H9 (cell line): ENCODE results near the gene LRRC3. TPM values are rescaled to one million over a fixed set of nuclear protein-coding genes. Genes with fewer than 3 reads are reported as not detected.

Experiments
- DNase-seq: peaks from one replicate; pipeline ENCODE4 v3.0.0-alpha.2; 2017
- H2AFZ ChIP-seq: one replicate; pipeline ENCODE4 v1.6.1; 2013; ENCODE audit warnings: mild to moderate bottlenecking, low read length, control low read depth, moderate library complexity
- H2AK5ac ChIP-seq: 2 replicates; pipeline ENCODE4 v1.6.1; 2013; ENCODE audit warnings: low read length, control low read depth, mixed read lengths; ENCODE audit not compliant: insufficient read length
- H2BK120ac ChIP-seq: one replicate; pipeline ENCODE4 v1.6.1; 2013; ENCODE audit warnings: low read depth, mild to moderate bottlenecking, low read length, control low read depth, inconsistent platforms; ENCODE audit not compliant: poor library complexity, severe bottlenecking
- H2BK12ac ChIP-seq: 2 replicates; pipeline ENCODE4 v1.6.1; 2013; ENCODE audit warnings: low read length, control low read depth, mixed read lengths, low read depth; ENCODE audit not compliant: insufficient read length
- H2BK15ac ChIP-seq: 2 replicates; pipeline ENCODE4 v1.6.1; 2013; ENCODE audit warnings: low read depth, low read length, control low read depth
- H2BK20ac ChIP-seq: one replicate; pipeline ENCODE4 v1.6.1; 2013; ENCODE audit warnings: low read depth, mild to moderate bottlenecking, low read length, control low read depth, inconsistent platforms; ENCODE audit not compliant: poor library complexity, severe bottlenecking
- H2BK5ac ChIP-seq: 2 replicates; pipeline ENCODE4 v1.6.1; 2013; ENCODE audit warnings: low read length, control low read depth, mixed read lengths; ENCODE audit not compliant: insufficient read length
- H3K14ac ChIP-seq: 2 replicates; pipeline ENCODE4 v1.6.1; 2013; ENCODE audit warnings: low read length, control low read depth; ENCODE audit not compliant: insufficient read depth
- H3K18ac ChIP-seq: 2 replicates; pipeline ENCODE4 v1.6.1; 2013; ENCODE audit warnings: low read depth, mild to moderate bottlenecking, mixed read lengths, low read length, control low read depth; ENCODE audit not compliant: insufficient read length
- H3K23ac ChIP-seq: 2 replicates; pipeline ENCODE4 v1.6.1; 2013; ENCODE audit warnings: low read length, control low read depth, mixed read lengths, low read depth; ENCODE audit not compliant: insufficient read length
- H3K23me2 ChIP-seq: 2 replicates; pipeline ENCODE4 v1.6.1; 2013; ENCODE audit warnings: low read depth, mild to moderate bottlenecking, mixed read lengths, low read length, control low read depth; ENCODE audit not compliant: insufficient read length, poor library complexity, severe bottlenecking
- H3K27ac ChIP-seq: 2 replicates; pipeline ENCODE4 v1.5.1; 2013; ENCODE audit warnings: low read length, control low read depth, mixed read lengths, low read depth; ENCODE audit not compliant: insufficient read length
- H3K27me3 ChIP-seq: 2 replicates; pipeline ENCODE4 v1.6.1; 2013; ENCODE audit warnings: low read length, control low read depth, inconsistent platforms; ENCODE audit not compliant: insufficient read depth
- H3K4ac ChIP-seq: 2 replicates; pipeline ENCODE4 v1.6.1; 2013; ENCODE audit warnings: low read depth, mild to moderate bottlenecking, control low read depth, inconsistent platforms, low read length, moderate library complexity
- H3K4me1 ChIP-seq: 2 replicates; pipeline ENCODE4 v1.6.1; 2013; ENCODE audit warnings: low read length, control low read depth, inconsistent platforms; ENCODE audit not compliant: insufficient read depth
- H3K4me2 ChIP-seq: 2 replicates; pipeline ENCODE4 v1.6.1; 2013; ENCODE audit warnings: low read length, control low read depth, mixed read lengths; ENCODE audit not compliant: insufficient read length, insufficient read depth
- H3K56ac ChIP-seq: 2 replicates; pipeline ENCODE4 v1.6.1; 2013; ENCODE audit warnings: low read depth, mild to moderate bottlenecking, mixed read lengths, low read length, control low read depth; ENCODE audit not compliant: insufficient read length
- H3K79me1 ChIP-seq: 2 replicates; pipeline ENCODE4 v1.6.1; 2013; ENCODE audit warnings: low read depth, mild to moderate bottlenecking, moderate library complexity, low read length, control low read depth, inconsistent platforms; ENCODE audit not compliant: insufficient read depth, poor library complexity, severe bottlenecking
- H3K79me2 ChIP-seq: 2 replicates; pipeline ENCODE4 v1.6.1; 2013; ENCODE audit warnings: low read length, control low read depth, inconsistent platforms; ENCODE audit not compliant: insufficient read depth
- H3K9ac ChIP-seq: 2 replicates; pipeline ENCODE4 v1.6.1; 2013; ENCODE audit warnings: low read length, control low read depth, mixed read lengths; ENCODE audit not compliant: insufficient read length; ENCODE audit errors: extremely low read depth
- H3K9me3 ChIP-seq: one replicate; pipeline ENCODE4 v1.6.1; 2013; ENCODE audit warnings: low read depth, low read length, inconsistent platforms; ENCODE audit not compliant: control insufficient read depth
- H3T11ph ChIP-seq: one replicate; pipeline ENCODE4 v1.6.1; 2013; ENCODE audit warnings: mild to moderate bottlenecking, low read length, control low read depth, inconsistent platforms
- H4K20me1 ChIP-seq: one replicate; pipeline ENCODE4 v1.6.1; 2013; ENCODE audit not compliant: control insufficient read depth, insufficient read length, insufficient read depth
- H4K5ac ChIP-seq: 2 replicates; pipeline ENCODE4 v1.6.1; 2013; ENCODE audit warnings: low read depth, mild to moderate bottlenecking, mixed read lengths, low read length, control low read depth; ENCODE audit not compliant: insufficient read length
- H4K8ac ChIP-seq: replicated peaks from 2 replicates; pipeline ENCODE4 v1.6.1; 2013; ENCODE audit warnings: low read length, control low read depth, mixed read lengths, low read depth; ENCODE audit not compliant: insufficient read length
- H4K91ac ChIP-seq: 2 replicates; pipeline ENCODE4 v1.6.1; 2013; ENCODE audit warnings: low read depth, mild to moderate bottlenecking, moderate library complexity, mixed read lengths, low read length, control low read depth; ENCODE audit not compliant: insufficient read length
- H3K27ac Mint-ChIP-seq, 3 experiments: 2 replicates in 2 of 3; 3 replicates in 1 of 3; pipeline ENCODE4 v1.8.0; 2020 to 2021; ENCODE audit warnings: mixed read lengths in 3 of 3, mild to moderate bottlenecking in 1 of 3, moderate library complexity in 1 of 3
- H3K27me3 Mint-ChIP-seq: 2 replicates; pipeline ENCODE4 v1.8.0; 2021; ENCODE audit warnings: low read depth, mild to moderate bottlenecking, moderate library complexity, mixed read lengths
- H3K36me3 Mint-ChIP-seq, 3 experiments: 2 replicates in 2 of 3; 3 replicates in 1 of 3; pipeline ENCODE4 v1.8.0; 2020 to 2021; ENCODE audit warnings: low read depth in 3 of 3, mixed read lengths in 3 of 3; ENCODE audit not compliant: insufficient read depth in 1 of 3
- H3K4me1 Mint-ChIP-seq, 2 experiments: 2 replicates each; pipeline ENCODE4 v1.8.0; 2020; ENCODE audit warnings: mixed read lengths in 2 of 2
- H3K4me3 Mint-ChIP-seq, 2 experiments: 2 replicates in 1 of 2; 3 replicates in 1 of 2; pipeline ENCODE4 v1.8.0; 2020 to 2021; ENCODE audit warnings: mild to moderate bottlenecking in 2 of 2, mixed read lengths in 2 of 2, moderate library complexity in 1 of 2
- H3K9me3 Mint-ChIP-seq, 2 experiments: 2 replicates in 1 of 2; 3 replicates in 1 of 2; pipeline ENCODE4 v1.8.0; 2020; ENCODE audit warnings: mild to moderate bottlenecking in 2 of 2, mixed read lengths in 2 of 2, moderate library complexity in 1 of 2
- CTCF ChIP-seq: fragments of 200-600 bp; sonication (generic); conservative IDR thresholded peaks from 3 replicates; pipeline ENCODE4 v1.8.0; 2021; ENCODE audit warnings: antibody characterized with exemption, mild to moderate bottlenecking
- WGBS: extraction: QIAGEN DNeasy Blood & Tissue Kit; methylation state at CpG from one replicate; pipeline ENCODE4 v1.1.7; 2013; ENCODE audit warnings: missing lambda C conversion rate, low lambda C conversion rate, mixed read lengths; ENCODE audit not compliant: insufficient read length; ENCODE audit errors: extremely low coverage; 5-methylcytosine and 5-hydroxymethylcytosine counted together
- total RNA-seq: library from RNA; stranded (reverse); gene quantifications from 2 replicates; pipeline ENCODE4 v1.2.1, GENCODE V29; 2021

LRRC3 gene
- total RNA-seq, 1 experiment from 2014 or later = 3.1 TPM

- Mint-ChIP-seq H3K4me3 (no peak overlapping the region), H3K9me3 (no peaks in the 10 kb centered on the region), H3K4me1 (peaks cover 0 to 5% of the 10 kb centered on the region in 2 experiments; a peak in 2 of 4 replicates), H3K36me3 (peaks cover 0 to 6% (median 3%) of the 10 kb centered on the region in 3 experiments; a peak in 4 of 7 replicates), H3K27me3 (no peaks in the 10 kb centered on the region), H3K27ac (peak overlapping the region in 1 of 3 experiments; percentile 13; a peak in 2 of 7 replicates)
- H2BK15ac ChIP-seq = no peak overlapping the region
- H2BK120ac ChIP-seq = no peak overlapping the region
- H3K14ac ChIP-seq = no peak overlapping the region; the same call in 1 of the 2 replicates
- no peaks in the 10 kb centered on the region for H3K4me1 ChIP-seq
- H3K9ac ChIP-seq = no peak overlapping the region
- TF ChIP-seq CTCF = no peak
- no peak overlapping the region for H4K5ac ChIP-seq
- H4K20me1 ChIP-seq = peaks cover 5% of the 10 kb centered on the region
- no CpG with 5 or more reads among the region's 12 CpGs for WGBS
- H3K23me2 ChIP-seq = no peaks in the 10 kb centered on the region
- H3K79me1 ChIP-seq = no peaks in the 10 kb centered on the region
- no peak overlapping the region for H2BK5ac ChIP-seq
- H2AFZ ChIP-seq = no peak overlapping the region
- H2BK20ac ChIP-seq = no peak overlapping the region
- DNase-seq = no peak
- H4K8ac ChIP-seq = no peak overlapping the region
- no peaks in the 10 kb centered on the region for H3K79me2 ChIP-seq
- H3K4me2 ChIP-seq = no peak overlapping the region
- no peaks in the 10 kb centered on the region for H3K9me3 ChIP-seq
- H3K27ac ChIP-seq = no peak overlapping the region
- no peak overlapping the region for H3K18ac ChIP-seq
- no peak overlapping the region for H3K56ac ChIP-seq
- no peak overlapping the region for H4K91ac ChIP-seq
- no peak overlapping the region for H3K4ac ChIP-seq
- H3T11ph ChIP-seq = no peak overlapping the region
- no peaks in the 10 kb centered on the region for H3K27me3 ChIP-seq
- H2BK12ac ChIP-seq = no peak overlapping the region
- no peak overlapping the region for H3K23ac ChIP-seq
- no peak overlapping the region for H2AK5ac ChIP-seq
Observed at GRCh38 chr21:44509539-44509938, 54.2 kb downstream of the LRRC3 start.
